GM12891 (cell line): ENCODE measurements around the gene FRRS1.

Experiments used
- POLR2A ChIP-seq: IDR thresholded peaks from 2 replicates; pipeline ENCODE4 v1.6.1; 2011; ENCODE audit warnings: low read depth, low read length, control low read depth
- POLR2AphosphoS5 ChIP-seq: IDR thresholded peaks from 2 replicates; pipeline ENCODE4 v1.6.1; 2011; ENCODE audit warnings: low read depth, low read length, control low read depth
- POU2F2 ChIP-seq: IDR thresholded peaks from 2 replicates; pipeline ENCODE4 v1.6.1; 2011; ENCODE audit warnings: low read depth, mild to moderate bottlenecking, control low read depth, low read length, moderate library complexity
- SPI1 ChIP-seq: IDR thresholded peaks from 2 replicates; pipeline ENCODE4 v1.6.1; 2011; ENCODE audit warnings: low read depth, low read length, control low read depth
- TAF1 ChIP-seq: IDR thresholded peaks from 2 replicates; pipeline ENCODE4 v1.6.1; 2011; ENCODE audit warnings: low read depth, low read length, control low read depth

DNA sequence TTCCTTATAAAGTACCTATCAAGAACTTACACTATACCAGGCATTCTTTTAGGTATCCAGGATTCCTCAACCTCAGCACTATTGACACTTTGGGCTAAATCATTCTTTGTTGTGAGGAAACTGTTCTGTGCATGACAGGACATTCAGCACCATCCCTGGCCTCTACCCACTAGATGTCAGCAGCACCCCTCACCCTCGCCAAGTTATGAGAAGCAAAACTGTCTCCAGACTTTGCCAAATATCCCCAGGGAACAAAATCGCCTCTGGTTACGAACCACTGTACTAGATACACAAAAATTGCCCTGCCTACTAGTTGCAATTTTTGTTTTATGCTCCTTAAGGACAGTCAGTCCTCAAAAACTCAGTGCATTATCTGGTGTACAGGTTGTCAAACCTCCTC is 84.9 kb downstream of the FRRS1 start:
- TF ChIP-seq POLR2AphosphoS5 (no peak), POLR2A (no peak), SPI1 (no peak), TAF1 (no peak), POU2F2 (no peak)
